NCI-H69 (cell line): ENCODE results near the gene GGNBP2.

Experiments
- DNase-seq: peaks from one replicate; lab custom pipeline; 2025; lab: John Stamatoyannopoulos, UW

GGNBP2 gene

DNA sequence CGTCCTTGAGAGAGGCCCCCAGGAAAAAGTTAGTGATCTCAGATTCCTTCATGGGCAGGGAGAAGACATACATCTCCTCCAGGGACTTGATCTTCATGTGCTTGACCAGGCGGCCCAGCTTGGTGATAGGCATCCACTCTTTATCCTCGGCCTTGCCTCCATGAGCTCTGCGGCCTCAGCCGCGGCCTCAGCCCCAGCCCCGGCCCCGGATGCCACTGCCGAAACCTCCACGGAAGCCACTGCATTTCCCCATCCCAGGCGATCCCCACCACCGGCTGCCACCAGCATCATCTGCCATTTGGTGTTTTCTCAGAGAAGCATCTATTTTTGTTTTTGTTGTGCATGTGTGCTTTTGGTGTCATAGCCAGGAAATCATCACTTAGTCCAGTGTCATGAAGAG lies 30.3 kb downstream of the GGNBP2 start:
- no peak for DNase-seq

DNA sequence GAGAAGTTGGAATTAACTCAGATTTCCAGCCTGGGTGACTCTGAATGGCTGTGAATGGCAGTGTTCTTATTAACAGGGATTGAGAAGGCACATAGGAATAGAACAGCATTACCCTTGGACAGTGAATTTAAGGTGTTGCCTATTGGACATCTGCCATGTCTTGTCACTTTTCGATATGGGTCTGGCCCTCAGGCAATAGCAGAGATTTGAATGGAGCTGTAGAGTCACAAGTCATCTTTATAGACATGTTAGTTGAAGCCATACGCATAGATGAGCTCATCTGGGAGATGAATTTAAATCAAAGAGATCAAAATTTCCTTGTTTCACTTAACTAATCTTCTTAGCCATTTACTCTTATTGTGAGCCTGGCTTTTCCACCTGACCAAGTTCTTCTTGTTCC lies 32.1 kb downstream of the GGNBP2 start:
- no peak for DNase-seq

DNA sequence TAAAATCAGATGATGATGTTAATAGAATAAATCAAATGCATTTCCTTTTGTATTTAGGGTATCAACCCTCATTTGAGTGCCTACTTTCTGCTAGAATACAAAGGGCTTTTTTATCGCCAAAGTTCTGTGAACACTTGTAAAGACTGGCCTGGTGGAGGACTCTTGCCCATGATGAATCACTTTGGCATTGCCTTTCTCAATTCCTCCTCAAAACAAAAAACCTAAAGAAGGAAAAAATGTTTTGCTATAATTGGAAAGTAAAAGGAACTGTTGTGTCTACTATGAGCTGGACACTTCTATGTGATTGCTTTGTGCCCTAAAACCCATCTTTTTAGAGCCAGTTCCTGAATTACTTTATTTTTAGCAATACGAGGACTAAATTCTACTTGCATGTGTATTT lies 34.0 kb downstream of the GGNBP2 start:
- DNase-seq: no peak

DNA sequence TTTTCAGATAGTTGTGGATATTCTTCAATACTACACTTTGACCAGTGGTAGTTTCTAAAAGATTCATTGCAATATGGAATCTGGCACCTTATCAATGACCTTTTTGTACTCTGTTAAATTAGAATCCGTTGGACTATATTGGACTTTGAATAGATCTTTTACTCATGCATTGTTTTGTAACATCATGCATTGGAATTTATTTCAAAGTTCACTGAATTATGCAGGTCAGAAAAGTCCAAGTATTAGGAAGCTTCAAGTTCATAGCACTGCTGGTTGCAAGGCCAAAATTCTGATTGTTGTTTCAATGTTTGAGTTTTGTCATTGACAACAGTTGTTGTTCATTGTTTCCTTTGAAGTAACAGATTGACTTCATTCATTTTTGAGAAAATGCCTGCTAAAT lies 39.1 kb downstream of the GGNBP2 start:
- no peak for DNase-seq

DNA sequence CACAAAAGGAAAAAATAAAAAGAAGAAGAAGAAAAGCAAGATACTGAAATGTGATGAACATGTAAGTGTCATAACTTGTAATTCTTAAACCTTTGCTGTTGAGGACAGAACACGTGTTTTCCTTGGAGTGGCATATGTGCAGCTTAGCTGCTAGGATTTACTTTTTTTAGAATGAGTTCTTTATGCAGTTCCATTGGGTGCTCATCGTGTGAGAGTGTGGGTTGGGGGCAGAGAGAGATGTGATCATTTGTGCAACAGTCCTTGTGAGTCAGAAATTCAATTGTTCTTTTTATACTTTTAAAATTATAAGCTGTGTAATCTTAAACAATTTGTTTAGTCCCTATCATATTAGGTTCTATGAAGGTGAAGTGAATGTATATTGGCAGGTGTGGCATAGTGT lies 41.4 kb downstream of the GGNBP2 start:
- no peak for DNase-seq

DNA sequence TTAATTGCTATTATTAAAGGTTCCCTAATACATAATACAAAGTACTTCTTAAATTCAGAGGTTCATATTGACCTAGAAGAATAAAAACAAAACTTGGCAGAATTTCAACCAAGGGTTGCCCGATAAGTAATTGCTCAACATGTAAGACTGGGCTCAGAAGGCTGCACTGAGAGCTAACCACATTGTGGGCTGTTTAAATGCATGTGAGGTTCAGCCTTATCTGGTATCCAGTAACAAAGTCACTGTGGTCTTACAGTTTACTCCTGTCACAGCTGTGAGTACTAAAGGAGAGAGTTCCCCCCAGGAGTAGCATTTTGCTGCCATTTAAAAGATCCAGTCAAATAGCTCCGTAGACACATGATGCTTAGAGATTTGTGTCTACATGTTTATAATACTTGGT lies 45.4 kb downstream of the GGNBP2 start:
- DNase-seq: no peak

DNA sequence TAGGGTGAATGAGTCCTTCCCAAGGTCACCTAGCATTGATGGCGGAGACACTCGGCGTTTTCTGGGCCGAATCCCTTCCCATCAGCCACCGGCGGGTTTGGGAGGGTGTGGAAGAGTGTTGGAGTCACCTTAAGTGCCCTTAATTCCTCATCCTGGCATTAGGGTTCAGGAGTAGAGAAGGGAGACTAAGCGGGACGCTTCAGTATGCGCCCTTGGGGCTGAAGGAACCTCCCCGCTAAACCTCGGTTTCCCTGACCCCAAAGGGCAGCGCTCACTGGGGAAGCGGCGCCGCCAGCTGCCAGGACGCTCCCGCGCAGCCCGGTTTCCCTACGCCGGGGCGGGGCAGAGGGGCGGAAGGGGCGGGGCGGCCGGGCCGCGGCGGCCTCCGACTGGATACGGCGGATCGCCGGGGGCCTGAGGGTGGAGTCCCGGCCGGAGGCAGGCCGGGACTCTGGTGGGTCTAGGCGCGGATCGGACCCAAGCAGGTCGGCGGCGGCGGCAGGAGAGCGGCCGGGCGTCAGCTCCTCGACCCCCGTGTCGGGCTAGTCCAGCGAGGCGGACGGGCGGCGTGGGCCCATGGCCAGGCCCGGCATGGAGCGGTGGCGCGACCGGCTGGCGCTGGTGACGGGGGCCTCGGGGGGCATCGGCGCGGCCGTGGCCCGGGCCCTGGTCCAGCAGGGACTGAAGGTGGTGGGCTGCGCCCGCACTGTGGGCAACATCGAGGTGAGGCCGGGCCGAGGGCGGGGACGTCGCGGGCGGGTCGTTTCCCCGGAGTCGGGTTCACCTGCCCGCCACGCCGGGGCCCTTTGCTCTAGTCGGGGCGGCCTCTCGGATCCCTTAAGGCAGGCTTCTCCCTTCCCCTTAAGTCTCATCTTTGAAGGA lies 47.0 kb downstream of the GGNBP2 start, which contains the start of gene DHRS11:
TSS of gene DHRS11 (plus strand) at position 446 of the 882 bp plus-strand sequence. CDS start at position 577, 131 bp downstream.
- DNase-seq: peak; percentile 93

DNA sequence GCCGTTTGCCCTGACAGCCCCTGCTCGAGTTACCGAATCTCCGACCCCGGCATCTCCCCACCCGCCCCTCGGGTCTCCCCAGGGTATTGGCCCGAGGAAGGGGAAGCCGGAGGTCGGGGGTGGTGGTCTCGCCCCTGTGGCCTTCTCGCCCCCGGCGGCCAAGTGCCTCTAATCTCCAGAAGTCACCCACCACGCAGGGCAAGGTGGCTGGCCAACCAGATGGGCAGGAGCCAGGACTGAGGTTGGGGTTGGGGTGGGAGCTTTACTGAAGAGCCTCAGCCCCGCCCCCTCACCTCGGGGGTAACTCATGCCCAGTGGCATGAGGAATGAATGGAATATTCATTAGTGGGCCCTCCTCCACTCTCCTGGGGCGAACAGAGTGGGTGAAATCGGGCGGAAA lies 47.6 kb downstream of the GGNBP2 start:
- peak; percentile 53 for DNase-seq

DNA sequence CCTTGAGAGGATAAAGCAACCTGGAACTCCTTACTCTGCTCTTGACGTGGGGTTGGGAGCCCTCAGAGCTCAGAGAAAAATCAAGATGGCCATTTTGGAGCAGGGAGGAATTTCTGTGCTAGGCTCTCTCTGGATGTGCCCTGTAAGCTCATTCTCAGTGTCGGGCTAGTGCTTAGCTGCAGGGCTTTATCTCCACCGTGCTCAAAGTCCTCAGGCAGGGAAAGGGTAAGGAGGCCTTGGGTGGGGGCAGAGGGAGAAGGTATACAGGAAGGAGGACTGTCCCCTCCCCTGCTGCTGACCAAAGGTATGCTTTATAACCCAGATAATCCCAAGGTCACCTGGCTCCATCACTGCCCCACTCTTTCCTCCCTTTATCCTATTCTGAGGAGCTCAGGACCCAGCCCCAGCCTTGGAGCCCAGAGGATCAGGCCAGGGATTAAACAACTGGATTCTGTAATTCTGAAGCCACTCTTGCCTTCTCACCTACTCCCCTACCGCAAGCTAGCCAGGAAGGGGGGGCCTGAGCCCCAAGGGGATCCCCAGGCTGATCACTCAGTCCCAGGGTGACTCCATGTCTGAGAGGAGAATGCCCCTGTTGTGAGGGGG lies 48.1 kb downstream of the GGNBP2 start:
- DNase-seq: no peak

DNA sequence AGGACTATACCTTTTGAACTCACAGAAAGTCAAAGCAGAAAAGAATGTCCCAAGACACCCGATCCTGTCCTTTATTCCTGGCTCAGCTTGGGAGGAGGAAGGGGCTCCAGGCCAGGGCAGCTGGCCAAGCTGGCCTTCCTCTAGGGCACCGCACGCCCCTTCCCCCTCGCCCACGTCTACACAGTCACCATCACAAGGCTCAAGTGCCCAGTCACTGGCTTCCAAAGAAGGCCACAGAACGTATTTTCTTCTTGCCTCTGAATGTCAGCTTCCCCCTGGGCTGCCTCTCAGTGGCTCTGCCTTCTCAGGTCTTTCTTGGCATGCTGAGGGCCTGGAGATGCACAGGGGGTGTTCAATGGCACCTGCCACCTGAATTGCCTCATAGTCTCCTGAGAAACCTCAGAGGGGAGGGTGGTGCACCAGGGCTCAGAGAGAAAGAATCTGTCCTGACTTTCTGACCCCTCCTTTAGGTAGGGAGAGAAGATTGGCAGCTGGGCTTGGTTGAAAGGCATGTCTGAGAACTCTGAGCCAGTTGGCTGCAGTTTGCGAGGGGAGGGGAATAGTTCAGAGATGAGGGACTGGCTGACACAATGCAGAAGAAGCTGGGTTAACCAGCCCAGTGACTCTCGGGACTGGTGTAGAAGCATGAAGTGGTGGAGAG lies 49.1 kb downstream of the GGNBP2 start:
- DNase-seq: no peak

DNA sequence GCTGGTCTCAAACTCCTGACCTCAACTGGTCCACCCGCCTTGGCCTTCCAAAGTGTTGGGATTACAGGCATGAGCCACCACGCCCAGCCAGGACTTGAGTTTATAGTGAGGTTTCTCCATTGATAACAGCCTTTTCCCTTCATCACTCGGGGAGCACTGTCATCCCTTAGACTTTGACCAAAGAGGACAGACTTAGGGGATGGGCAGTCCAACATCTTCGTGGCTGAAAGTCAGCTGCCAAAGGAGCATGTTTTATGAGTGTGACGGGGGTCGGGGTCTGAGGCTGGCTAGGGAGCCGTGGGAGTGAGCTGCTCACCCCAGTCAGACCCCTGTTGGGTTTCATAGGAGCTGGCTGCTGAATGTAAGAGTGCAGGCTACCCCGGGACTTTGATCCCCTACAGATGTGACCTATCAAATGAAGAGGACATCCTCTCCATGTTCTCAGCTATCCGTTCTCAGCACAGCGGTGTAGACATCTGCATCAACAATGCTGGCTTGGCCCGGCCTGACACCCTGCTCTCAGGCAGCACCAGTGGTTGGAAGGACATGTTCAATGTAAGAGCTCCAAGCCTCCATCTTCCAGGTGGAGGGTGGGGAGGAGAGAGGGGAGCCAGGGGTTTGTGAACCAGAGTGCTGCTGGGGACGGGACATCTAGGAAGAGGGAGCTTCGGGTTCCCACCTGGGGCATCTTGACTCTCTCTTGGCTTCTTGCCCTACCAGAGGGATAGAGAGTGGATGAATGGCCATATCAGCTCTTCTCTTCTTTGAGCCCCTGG lies 50.1 kb downstream of the GGNBP2 start:
- no peak for DNase-seq

DNA sequence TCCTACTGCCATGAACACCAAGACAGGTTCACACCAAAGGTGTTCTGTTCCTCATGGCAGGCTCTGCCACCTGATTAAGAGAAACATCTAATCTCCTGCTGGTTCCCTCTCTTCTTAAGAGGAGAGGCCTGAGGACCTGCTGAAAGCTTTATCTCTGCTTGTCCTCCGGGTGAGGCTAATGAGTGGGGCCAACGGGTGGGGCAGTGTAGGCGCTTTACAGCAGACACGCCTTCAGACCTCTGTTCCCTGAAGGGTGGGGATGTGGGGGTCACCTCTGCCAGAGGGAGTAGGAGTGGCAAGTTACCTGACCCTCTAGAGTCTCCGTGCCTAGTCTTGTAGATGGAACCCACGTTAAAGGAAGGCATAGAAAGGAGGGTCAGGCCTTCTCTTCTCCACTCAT lies 52.5 kb downstream of the GGNBP2 start:
- no peak for DNase-seq

DNA sequence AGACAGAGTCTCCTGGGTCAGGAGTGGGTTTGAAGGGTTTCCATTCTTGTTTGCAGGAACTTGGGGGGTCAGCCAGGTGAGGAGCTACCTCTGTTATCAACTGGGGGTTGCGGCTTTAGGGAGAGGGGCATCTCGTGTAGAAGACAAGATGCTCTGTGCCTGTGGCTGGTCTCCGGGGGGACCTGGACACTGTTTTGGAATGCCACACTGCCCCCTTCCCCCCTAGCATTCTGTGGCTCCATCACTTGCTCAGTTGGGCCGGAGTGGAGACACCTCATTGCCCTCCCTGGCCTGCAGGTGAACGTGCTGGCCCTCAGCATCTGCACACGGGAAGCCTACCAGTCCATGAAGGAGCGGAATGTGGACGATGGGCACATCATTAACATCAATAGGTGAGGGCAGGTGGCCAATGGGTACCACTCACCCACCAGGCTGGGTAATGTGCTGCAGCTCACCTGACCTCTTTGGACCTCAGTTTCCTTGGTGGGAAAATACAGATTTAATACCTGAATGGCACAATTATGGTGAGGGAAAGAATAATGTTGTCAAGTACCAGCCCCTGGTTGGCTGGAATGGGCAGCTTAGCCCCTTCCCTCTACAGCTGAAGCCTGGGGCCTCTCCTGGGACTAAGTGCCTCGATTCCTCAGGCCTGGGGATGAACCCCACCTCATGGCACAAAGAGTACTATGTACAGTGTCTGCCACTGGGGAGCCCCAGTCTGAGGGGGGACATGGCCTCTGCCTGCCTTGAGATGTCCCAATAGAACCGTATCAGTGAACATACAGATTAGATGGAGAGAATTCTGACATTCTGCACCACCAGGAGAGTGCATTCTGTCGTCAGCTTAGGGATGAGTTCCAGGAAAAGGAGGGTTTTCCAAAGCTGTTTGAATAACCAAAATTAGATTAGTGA lies 53.4 kb downstream of the GGNBP2 start:
- no peak for DNase-seq

DNA sequence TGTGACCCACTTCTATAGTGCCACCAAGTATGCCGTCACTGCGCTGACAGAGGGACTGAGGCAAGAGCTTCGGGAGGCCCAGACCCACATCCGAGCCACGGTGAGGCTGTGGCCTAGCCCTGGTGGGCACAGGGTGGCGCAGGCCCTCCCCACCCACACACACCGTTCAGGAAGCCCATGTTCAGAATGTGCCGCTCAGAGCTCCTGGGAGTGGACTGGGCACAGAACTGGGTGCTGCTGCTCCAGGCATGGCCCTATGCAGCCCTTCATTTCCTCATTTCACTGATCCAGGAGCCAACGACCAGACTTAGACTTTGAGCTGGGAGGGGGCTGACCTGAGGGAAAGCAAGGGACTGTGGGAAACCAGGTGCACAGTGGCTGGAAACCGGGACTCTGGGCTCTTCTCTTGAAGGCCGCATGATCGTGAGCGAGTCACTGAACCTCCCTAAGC lies 54.3 kb downstream of the GGNBP2 start:
- no peak for DNase-seq

DNA sequence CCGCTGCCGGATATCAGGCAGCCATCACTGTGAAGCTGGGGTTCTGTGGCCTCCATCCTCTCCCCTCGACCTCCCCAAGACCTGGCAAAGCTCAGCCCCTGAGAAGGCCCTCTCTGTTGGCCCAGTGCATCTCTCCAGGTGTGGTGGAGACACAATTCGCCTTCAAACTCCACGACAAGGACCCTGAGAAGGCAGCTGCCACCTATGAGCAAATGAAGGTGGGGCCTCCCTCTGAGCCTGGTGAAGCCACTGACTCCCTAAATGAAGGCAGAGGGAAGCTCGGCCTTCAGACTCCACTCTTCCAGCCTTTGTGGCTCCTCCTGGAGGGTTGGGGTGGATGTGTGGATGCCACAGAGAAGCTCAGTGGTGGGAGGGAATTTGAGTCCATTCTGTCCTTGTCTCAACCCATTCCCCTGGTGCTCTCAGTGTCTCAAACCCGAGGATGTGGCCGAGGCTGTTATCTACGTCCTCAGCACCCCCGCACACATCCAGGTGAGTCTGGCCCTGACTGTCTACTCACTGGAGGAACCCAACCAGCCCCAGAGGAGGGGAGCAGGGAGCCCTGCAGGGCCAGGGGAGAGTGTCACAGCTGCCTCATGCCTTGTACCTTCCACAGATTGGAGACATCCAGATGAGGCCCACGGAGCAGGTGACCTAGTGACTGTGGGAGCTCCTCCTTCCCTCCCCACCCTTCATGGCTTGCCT lies 55.0 kb downstream of the GGNBP2 start:
- DNase-seq: no peak

DNA sequence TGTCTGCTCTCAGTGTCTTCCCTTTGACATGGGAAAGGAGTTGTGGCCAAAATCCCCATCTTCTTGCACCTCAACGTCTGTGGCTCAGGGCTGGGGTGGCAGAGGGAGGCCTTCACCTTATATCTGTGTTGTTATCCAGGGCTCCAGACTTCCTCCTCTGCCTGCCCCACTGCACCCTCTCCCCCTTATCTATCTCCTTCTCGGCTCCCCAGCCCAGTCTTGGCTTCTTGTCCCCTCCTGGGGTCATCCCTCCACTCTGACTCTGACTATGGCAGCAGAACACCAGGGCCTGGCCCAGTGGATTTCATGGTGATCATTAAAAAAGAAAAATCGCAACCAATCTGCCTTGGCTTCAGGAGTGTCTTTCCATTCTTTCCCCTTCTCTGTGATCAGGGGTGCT lies 55.7 kb downstream of the GGNBP2 start:
- DNase-seq: no peak

DNA sequence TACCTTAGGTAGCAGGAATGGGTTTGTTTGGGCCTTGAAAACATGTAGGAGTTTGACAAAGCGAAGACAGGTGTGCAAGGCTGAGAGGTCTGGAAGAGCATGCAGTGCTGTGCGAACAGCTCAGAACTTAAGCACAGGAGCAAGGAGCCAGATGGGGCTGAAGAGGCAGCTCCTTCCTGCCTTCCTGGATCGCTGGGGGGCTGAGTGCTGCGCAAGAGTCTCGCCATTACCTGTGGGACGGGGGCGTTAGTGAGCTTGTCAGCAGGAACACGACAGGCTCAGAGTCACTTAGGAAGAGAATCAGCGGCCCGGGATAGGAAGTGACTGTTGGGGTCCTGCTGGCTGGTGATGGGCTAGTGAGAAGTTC lies 56.2 kb downstream of the GGNBP2 start:
- DNase-seq: peak; percentile 73

DNA sequence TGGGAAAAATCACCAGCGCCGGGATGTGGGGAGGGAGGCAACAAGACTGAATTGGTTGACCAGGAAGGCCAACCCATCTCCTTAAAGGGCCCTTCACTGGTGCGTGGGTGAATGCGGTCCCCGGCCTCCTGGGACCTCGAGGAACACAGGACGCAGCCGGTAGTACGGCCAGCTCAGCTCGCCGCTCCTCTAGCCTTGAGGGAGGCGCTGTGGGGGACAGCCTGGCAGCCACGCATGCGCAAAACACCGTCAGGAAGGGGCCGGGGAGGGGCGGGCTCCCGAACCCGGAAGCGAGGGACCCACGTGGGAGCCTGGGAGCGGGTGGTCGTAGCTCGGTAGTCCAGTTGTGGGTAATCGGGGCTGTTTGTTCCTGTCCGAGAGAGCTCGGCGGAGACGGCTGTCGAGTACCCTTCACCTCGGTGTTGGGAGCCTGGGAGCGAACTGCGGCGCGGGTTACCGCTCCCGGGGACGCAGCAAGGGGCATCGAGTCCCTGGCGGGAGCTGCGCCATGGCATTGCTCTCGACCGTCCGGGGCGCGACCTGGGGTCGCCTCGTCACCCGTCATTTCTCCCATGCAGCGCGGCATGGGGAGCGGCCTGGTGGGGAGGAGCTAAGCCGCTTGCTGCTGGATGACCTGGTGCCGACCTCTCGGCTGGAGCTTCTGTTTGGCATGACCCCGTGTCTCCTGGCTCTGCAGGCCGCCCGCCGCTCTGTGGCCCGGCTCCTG lies 56.7 kb downstream of the GGNBP2 start, which contains the start of gene MRM1:
TSS of gene MRM1 (plus strand) at position 281 of the 727 bp plus-strand sequence. CDS start at position 509, 228 bp downstream.
- peak; percentile 96 for DNase-seq

DNA sequence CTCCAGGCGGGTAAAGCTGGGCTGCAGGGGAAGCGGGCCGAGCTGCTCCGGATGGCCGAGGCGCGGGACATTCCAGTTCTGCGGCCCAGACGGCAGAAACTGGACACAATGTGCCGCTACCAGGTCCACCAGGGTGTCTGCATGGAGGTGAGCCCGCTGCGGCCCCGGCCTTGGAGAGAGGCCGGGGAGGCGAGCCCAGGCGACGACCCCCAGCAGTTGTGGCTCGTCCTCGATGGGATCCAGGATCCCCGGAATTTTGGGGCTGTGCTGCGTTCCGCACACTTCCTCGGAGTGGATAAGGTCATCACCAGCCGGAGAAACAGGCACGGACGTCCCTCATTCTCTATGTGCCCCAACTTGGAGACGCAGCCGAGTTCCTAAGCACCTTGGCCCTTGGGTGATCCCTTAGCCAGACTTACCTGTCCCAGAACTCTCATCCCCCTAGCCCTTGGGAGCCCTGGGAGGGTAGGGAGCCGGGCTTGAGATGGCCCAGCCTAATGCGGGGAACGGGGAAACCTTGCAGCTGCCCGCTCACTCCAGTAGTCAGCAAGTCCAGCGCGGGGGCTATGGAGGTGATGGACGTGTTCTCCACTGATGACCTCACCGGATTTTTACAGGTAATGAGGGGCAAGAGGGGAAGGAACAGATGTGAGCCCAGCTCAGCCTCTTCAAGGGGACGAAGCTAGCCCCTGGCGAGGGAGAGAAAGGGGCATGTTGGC lies 57.5 kb downstream of the GGNBP2 start:
- DNase-seq: peak; percentile 66
